HG03575 (cell line): ENCODE results near the gene RNASEH2B.

Experiments
- ATAC-seq: cut with Tn5 transposase; IDR thresholded peaks from one replicate; pipeline ENCODE4 v1.9.1; 2021; ENCODE audit not compliant: unreplicated experiment, insufficient number of reproducible peaks, low FRiP score; ENCODE audit errors: extremely low read depth

The RNASEH2B gene

DNA sequence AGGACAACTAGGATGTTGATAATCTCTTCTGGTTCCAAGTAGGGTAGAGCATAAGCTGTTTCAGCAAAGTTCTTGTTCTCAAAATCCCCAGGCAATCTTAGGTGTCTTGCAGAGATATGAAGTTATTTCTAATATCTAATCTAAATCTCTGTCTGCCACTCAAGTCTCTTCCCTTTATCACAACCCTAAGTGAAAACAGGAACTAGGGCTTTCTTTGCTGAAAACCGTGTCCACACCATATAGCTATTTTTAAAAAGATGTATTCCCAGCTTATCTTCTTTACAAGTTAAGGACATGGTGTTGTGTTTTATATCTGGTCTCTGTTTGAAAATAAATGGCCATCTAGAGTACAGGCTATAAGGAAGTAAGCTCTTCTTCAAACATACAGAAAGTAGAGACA, 11.3 kb upstream of the RNASEH2B start:
- no peak for ATAC-seq

- ATAC-seq = no peak
Observed at GRCh38 chr13:50901701-50902100, 7.9 kb upstream of the RNASEH2B start.

DNA sequence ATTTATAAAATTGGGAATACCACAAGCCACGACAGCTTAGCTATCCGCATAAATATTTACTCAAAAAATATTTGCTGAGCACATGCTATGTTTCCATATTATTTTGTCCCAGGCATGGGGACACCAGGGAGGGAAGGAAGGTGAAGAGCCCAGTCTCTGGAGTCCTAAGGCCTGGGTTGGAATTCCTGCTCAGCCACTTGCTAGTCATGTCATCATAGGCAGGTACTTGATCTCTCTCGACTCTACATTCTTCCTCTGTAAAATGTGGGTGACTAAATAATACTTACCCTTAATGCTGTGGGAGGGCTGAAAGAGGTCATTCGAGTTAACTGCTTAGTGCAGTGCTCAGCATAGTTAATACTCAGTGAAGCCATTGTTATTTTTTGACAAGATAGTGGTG, 4.3 kb upstream of the RNASEH2B start:
- ATAC-seq = no peak

GRCh38 chr13:50907781-50908180, 1.8 kb upstream of the RNASEH2B start:
- no peak for ATAC-seq

DNA sequence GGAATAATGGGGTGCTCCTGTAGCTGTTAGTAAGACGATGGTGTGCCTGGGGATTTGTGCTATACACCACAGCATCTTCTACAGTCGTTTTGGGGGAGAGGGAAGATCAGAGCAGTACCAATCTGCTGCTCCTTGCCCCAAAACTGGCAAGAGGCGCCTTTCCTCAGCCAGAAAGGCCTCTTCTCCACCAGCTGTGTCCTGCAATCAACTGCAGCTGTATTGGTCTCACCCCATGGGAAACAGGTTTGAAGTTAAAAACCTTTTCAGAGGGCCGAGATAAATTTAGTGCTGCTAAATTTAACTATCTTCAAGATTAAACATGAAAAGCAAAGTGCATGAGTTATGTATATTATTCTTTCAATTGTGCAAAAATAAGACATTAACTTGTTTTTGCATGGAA, 1.2 kb upstream of the RNASEH2B start:
- ATAC-seq = no peak

DNA sequence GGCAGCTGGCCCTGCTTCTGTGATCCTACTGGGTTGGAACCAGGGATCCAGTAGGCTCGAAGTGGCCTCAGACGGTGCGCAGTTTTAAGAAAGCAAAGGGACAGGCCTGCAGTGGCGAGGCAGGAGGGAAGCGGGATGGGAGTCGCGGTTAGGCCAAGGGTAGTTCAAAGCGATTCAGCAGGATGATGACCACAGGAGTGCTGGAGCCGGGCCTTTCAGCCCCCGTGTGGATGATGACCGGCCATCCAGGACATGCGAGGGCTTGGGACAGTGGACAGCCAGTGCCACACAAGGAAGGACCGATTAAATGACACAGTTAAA, 854 bp downstream of the RNASEH2B start:
- ATAC-seq = no peak

DNA sequence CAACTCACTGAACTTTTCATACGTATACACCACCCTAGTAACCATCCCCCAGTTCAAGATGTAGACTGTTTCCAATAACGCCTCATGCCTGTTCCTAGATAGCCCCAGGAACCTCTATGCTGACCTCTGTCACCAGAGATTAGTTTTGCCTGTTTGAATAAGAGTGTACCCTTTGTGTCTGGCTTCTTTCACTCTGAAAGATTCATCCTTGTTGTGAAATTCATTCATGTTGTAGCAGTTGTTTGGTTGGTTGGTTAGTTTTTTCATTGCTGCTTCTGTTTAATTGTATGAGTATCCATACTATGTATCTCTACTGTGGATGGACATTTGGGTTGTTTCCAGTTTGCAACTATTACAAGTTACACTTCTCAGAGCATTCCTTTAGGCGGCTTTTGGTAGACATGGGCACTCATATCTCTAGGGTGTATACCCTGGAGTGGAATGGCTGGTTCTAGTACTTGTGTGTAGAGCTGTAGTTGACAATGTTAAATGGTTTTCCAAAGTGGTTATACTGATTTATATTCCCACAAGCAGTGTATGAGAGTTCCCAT, 1.6 kb downstream of the RNASEH2B start:
- no peak for ATAC-seq

GRCh38 chr13:50911937-50912795, 2.6 kb downstream of the RNASEH2B start:
- ATAC-seq = peak; percentile 34

DNA sequence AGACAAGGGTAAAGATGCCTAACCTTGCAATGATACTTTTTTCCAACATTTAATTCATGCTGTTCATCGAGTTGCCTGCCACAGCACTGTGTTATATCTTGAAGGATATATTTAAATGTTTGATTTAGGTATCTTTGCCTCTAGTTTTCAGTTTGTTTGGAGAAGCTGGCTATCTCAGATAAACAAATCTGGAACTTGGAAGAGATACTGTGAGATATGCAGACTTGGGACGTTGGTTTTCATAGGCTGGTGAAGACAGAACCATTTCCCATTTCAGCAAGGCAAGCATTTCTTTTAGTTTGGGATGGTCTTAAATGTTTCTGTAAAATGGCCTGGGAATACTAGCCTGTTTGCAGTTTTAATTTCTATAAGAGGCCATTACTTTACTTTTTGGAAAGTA, 3.3 kb downstream of the RNASEH2B start:
- no peak for ATAC-seq

GRCh38 chr13:50914176-50914700, 4.6 kb downstream of the RNASEH2B start:
- ATAC-seq = no peak

DNA sequence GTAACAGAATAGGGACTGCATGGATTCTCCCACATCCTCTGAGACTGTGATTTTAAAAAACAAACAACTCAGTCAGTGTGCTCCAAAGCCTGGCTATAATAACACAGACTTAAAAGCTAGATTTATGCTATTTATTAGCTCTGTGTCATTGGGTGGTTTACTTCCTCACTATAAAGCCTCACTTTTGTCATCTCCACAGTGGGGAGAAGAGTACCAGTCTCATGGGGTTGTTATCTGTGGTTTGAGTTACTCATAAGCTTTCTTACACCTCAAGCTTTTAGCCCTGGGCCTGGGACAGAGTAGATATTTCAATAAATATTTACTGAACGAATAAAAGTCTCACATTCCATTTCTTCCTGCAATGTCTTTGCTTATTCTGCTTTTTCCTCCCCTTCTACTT, 5.3 kb downstream of the RNASEH2B start:
- ATAC-seq = no peak

DNA sequence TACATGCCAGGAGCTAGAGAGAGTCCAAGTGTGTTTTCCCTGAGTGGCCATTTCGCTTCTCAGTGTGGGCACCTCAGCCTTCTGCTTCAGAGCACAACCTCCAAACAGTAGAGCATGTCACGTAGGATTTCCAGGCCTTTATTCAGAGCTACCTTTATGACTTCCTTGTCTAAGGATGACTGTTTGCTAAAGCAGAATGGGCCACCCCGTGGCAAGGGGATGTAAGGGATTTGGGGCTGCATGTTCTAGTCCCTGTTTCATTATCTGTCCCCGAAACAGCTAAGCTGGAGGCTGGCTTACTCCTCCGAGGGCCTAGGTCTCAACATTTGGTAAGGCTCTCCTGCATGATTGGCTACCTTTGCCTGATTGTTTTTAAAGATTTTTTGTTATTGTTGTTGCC, 6.0 kb downstream of the RNASEH2B start:
- no peak for ATAC-seq

DNA sequence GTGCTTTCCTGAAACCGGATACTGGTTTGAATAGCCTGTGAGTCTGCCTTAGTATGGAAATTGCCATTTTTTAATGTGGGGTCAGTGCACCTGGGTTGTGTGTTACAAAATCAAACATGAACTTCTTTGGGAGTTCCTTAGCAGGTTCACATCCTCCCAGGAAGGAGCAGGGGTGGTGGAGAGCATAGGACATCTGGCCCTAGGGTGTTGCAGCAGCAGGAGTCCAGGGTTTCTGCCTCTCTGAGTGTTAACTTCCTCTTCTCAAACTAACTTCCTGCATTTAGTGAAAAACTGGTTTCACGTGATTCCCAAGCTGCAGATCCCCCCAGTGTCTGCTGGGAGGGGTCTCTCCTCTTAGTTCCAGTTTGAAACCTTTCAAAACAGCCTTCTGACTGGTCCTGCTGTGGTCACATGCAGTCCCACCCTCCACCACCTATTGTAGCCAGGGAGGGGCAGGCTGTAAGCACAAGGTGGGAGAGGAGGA, 7.2 kb downstream of the RNASEH2B start:
- no peak for ATAC-seq

DNA sequence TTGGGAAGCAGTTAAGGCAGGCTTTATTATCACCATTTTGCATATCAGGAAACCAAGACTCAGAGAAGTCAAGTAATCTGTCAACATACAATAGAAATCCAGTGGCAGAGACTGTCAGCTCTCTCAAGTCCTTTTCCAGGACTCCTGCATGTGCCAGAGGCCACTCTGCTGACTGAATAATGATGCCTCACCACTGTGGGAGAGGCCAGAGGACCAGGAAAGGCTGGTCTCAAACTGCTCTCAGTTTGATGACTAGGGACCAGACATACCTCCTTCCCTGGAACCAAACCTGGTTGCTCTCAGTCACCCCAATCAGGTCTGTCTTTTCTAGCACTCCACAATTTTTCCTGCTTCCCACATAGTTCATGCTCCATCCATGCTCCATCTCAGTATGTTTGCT, 8.0 kb downstream of the RNASEH2B start:
- no peak for ATAC-seq

GRCh38 chr13:50918567-50918966, 9.0 kb downstream of the RNASEH2B start:
- no peak for ATAC-seq

DNA sequence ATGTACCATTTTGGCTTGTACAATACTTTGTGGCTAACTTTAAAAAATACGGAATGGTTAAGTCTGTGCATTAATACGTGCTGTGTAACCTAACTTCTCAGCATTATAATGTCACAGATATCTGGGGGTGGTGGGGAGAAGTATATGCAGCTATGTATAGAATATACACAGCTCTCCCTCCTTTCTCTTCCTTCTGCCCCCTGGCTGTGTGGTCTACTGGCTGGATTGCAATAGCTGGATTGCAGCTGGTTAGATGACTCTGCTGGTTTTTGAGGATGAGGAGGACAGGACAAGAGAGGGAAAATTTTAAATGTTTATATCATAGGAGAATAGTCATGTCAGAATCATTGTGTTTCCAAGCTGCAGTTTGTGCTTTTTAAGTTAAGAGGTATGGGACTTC, 9.7 kb downstream of the RNASEH2B start:
- no peak for ATAC-seq

GRCh38 chr13:50921706-50922105, 12.1 kb downstream of the RNASEH2B start:
- ATAC-seq = no peak

GRCh38 chr13:50923272-50923671, 13.7 kb downstream of the RNASEH2B start:
- no peak for ATAC-seq

GRCh38 chr13:50924025-50924424, 14.4 kb downstream of the RNASEH2B start:
- no peak for ATAC-seq

- ATAC-seq = no peak
Observed at GRCh38 chr13:50927701-50928100, 18.1 kb downstream of the RNASEH2B start.
